Activated CD8-positive, alpha-beta T cell treated with anti-CD3 and anti-CD28 coated beads, Interleukin-2, amount 10 ng/mL, durations not matched to agents 7 days and 5 days (primary cell): ENCODE results near the gene HERPUD1. TPM values are rescaled to one million over a fixed set of nuclear protein-coding genes. Genes with fewer than 3 reads are reported as not detected.

Experiments
- ATAC-seq: fragments of 150-1000 bp; cut with Tn5 transposase; one replicate; pipeline ENCODE4 v1.10.0; 2021; ENCODE audit warnings: moderate library complexity
- CTCF ChIA-PET: fragments of 350-600 bp; sonication (Branson Sonifier 250); formaldehyde crosslinking; loops from one replicate; lab custom pipeline; 2021; ENCODE audit warnings: antibody characterized with exemption; lab: Charles Lee
- POLR2A ChIA-PET: fragments of 350-600 bp; sonication (Branson Sonifier 250); formaldehyde crosslinking; loops from one replicate; lab custom pipeline; 2021; ENCODE audit warnings: antibody characterized with exemption; lab: Charles Lee
- DNase-seq: peaks from one replicate; pipeline ENCODE4 v3.0.0-alpha.2; 2020
- H3K27ac Mint-ChIP-seq: one replicate; pipeline ENCODE4 v1.8.0; 2021; ENCODE audit warnings: mild to moderate bottlenecking, mixed read lengths
- H3K27me3 Mint-ChIP-seq: one replicate; pipeline ENCODE4 v1.8.0; 2021; ENCODE audit warnings: low read depth, mixed read lengths
- H3K36me3 Mint-ChIP-seq: one replicate; pipeline ENCODE4 v1.8.0; 2021; ENCODE audit warnings: low read depth, mixed read lengths
- H3K4me1 Mint-ChIP-seq: one replicate; pipeline ENCODE4 v1.8.0; 2021; ENCODE audit warnings: low read depth, mixed read lengths
- H3K4me3 Mint-ChIP-seq: one replicate; pipeline ENCODE4 v1.8.0; 2021; ENCODE audit warnings: mild to moderate bottlenecking, mixed read lengths
- H3K9me3 Mint-ChIP-seq: one replicate; pipeline ENCODE4 v1.8.0; 2022; ENCODE audit warnings: mixed read lengths; ENCODE audit not compliant: insufficient read depth
- total RNA-seq, 2 experiments: library from RNA; stranded (reverse); gene quantifications; one replicate each; pipeline ENCODE4 v1.2.3, GENCODE V29; 2021

Gene HERPUD1
- total RNA-seq, 2 experiments from 2014 or later, result 88.2 to 95.2 TPM

DNA sequence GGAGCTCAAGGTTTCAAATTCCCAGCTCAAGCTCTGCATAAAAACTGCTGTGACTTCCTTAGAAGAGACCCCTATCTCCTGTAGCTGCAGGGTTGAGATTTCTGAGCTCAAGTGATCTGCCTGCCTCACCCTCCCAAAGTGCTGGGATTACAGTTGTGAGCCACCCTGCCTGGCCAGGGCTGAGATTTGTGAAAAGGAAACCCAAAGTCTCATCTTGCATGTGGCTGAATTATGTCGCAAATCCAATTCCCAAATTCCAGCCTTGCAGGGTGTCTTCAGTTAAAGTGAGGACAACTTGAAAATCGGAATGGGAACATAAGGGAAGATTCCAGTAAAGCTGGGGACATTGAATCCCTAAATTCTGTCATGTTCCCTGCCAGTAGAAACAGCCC, 15.7 kb downstream of the HERPUD1 start:
- Mint-ChIP-seq H3K27ac (no peak overlapping the region), H3K4me3 (no peak overlapping the region)
- CTCF ChIA-PET, result interaction anchor here (0.8 to 1.8 kb wide), 5 partner anchors 15 to 154 kb away, joined by 3 to 10 read pairs (median 3); no protein-coding TSS in a partner anchor

DNA sequence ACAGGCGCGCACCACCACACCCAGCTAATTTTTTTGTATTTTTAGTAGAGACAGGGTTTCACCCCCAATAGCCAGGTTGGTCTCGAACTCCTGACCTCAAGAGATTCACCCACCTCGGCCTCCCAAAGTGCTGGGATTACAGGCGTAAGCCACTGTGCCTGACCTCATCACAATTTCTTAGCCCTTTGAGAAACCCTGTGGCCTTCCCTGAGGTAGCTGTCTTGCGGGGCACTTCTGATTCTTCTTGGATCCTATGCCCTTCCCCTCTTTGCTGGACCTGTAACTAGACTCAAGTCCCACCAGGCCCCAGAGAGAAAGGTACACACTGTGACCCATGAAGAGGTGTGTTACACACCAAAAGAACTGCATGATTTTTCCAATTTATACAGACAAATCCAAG, 16.3 kb downstream of the HERPUD1 start:
- H3K4me1 Mint-ChIP-seq, result peaks cover 27% of the 10 kb centered on the region
- CTCF ChIA-PET, result interaction anchor here (0.8 to 1.8 kb wide), 3 partner anchors 15 to 81 kb away, joined by 3 to 10 read pairs (median 3); no protein-coding TSS in a partner anchor
- POLR2A ChIA-PET, result interaction anchor here (1.0 kb wide), 1 partner anchor 17 kb away, joined by 5 read pairs; no protein-coding TSS in a partner anchor
- no peaks in the 10 kb centered on the region for H3K9me3 Mint-ChIP-seq
- DNase-seq (no peak), ATAC-seq (no peak)
- no peak overlapping the region for H3K4me3 Mint-ChIP-seq
- no peak overlapping the region for H3K27ac Mint-ChIP-seq
- no peaks in the 10 kb centered on the region for H3K27me3 Mint-ChIP-seq
- peaks cover 19% of the 10 kb centered on the region for H3K36me3 Mint-ChIP-seq

More for the DNA sequence above, 15.7 kb downstream of the HERPUD1 start:
- POLR2A ChIA-PET, result interaction anchor here (0.6 to 1.0 kb wide), 4 partner anchors 16 to 93 kb away, joined by 3 to 5 read pairs (median 3); partner anchors contain the start of gene NLRC5
- Mint-ChIP-seq H3K9me3 (no peaks in the 10 kb centered on the region), H3K36me3 (peaks cover 25% of the 10 kb centered on the region), H3K27me3 (no peaks in the 10 kb centered on the region), H3K4me1 (peaks cover 32% of the 10 kb centered on the region)
- no peak for DNase-seq
- no peak for ATAC-seq

DNA sequence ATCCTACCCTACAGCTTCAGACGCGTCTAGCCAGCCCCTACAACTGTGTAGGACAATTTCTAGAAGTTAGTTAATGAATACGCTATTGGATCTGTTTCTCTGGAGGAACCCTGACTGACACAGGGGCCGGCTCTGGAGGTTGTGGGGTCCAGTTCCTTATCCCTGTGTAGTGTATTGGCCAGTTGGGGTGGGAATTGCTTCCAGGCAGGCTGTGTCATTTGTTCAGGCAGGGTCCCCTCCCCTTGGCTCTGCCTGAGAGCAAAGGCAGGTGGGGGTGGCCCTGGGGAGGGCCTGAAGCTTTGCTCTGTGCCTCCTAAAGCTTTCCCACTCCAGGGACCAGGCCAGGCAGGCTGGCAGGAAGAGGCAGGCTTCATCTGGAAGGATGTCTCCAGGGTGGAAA, 18.1 kb downstream of the HERPUD1 start:
- DNase-seq (no peak), ATAC-seq (no peak)
- Mint-ChIP-seq H3K27me3 (no peaks in the 10 kb centered on the region), H3K4me1 (peaks cover 17% of the 10 kb centered on the region), H3K4me3 (no peak overlapping the region), H3K27ac (no peak overlapping the region), H3K36me3 (peaks cover 4% of the 10 kb centered on the region), H3K9me3 (no peaks in the 10 kb centered on the region)
- CTCF ChIA-PET, result interaction anchor here (0.6 to 6.5 kb wide), 10 partner anchors 8 to 160 kb away, joined by 3 to 63 read pairs (median 5); partner anchors contain the start of gene SLC12A3
- POLR2A ChIA-PET, result interaction anchor here (1.2 to 1.4 kb wide), 2 partner anchors 17 to 19 kb away, joined by 4 to 5 read pairs; no protein-coding TSS in a partner anchor

DNA sequence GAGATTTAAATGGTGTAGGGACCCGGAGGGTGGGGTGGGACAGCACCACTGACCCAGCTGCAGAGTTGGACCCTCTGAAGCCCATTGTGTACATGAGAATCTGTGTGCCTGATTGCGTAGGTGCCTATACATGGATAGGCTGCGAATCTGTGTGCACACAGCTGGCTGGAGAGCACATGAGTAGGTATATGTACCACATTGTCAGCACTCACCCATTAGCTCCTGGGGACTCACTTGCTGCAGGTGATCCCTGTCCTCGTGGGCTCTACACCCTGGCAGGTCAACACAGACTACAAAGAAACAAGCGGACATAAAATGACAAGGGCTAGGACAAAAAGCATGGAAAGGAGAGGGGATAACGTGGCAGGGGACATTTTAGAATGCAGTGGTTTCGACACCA, 18.5 kb downstream of the HERPUD1 start:
- Mint-ChIP-seq H3K4me3 (no peak overlapping the region), H3K4me1 (peaks cover 16% of the 10 kb centered on the region), H3K27ac (peak overlapping the region; percentile 4), H3K9me3 (no peaks in the 10 kb centered on the region), H3K27me3 (no peaks in the 10 kb centered on the region), H3K36me3 (peaks cover 3% of the 10 kb centered on the region)
- CTCF ChIA-PET, result interaction anchor here (0.6 to 6.5 kb wide), 13 partner anchors 8 to 274 kb away, joined by 3 to 63 read pairs (median 5); partner anchors contain the start of gene SLC12A3
- ATAC-seq (no peak), DNase-seq (no peak)
- POLR2A ChIA-PET, result interaction anchor here (0.8 to 1.4 kb wide), 3 partner anchors 17 to 87 kb away, joined by 4 to 5 read pairs (median 4); no protein-coding TSS in a partner anchor

DNA sequence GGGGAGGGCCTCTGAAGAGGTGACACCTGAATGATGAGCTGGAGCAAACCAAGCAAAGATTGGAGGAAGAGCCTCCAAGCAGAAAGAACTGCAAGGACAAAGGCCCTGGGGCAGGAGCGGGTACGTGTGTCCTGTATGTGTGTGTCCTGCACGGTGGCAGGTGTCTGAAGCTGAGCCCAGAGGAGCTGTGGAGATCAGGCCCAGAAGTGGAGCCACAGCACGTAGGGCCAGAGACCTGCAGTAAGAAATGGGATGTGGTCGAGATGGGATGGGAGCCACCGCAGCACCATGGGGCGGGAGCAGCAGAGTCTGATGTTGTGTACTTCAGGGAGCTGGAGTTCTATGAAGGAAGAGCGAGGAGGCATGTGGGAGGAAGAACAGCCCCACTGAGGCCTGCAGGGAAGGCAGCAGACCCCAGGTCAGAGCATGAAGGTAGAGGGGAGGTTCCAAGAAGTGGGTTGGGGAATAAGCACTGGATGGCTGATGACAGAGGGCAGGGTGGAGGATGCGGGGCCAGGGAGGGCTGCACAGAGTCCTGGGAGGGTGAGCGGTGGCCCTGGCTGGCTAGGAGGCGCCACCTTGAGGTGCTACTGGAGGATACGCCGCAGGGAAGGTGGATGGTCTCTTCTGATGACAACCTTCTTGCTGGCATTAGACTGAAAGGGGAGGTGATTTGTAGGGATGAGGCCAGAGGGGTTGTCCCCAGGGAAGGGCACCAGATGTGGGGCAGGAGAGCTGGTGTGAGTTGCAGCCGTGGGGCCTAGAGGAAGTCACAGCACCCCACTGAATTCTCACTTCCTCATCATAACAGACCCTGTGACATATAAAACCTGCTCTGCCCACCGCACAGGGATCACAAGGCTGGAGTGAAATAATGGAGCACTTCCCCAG, 19.2 kb downstream of the HERPUD1 start:
- peaks cover 16% of the 10 kb centered on the region for H3K4me1 Mint-ChIP-seq
- H3K36me3 Mint-ChIP-seq, result peaks cover 3% of the 10 kb centered on the region
- H3K9me3 Mint-ChIP-seq, result no peaks in the 10 kb centered on the region
- no peak overlapping the region for H3K4me3 Mint-ChIP-seq
- peaks cover under 1% of the 10 kb centered on the region for H3K27me3 Mint-ChIP-seq
- H3K27ac Mint-ChIP-seq, result peak overlapping the region; percentile 18
- DNase-seq (peak; percentile 75), ATAC-seq (peak; percentile 82)
- POLR2A ChIA-PET, result interaction anchor here (0.6 to 3.0 kb wide), 4 partner anchors 9 to 721 kb away, joined by 3 to 12 read pairs (median 4); partner anchors contain the start of gene HERPUD1
- CTCF ChIA-PET, result interaction anchor here (0.5 to 6.5 kb wide), 26 partner anchors 7 to 375 kb away, joined by 3 to 63 read pairs (median 4); partner anchors contain the start of genes NLRC5 and SLC12A3

DNA sequence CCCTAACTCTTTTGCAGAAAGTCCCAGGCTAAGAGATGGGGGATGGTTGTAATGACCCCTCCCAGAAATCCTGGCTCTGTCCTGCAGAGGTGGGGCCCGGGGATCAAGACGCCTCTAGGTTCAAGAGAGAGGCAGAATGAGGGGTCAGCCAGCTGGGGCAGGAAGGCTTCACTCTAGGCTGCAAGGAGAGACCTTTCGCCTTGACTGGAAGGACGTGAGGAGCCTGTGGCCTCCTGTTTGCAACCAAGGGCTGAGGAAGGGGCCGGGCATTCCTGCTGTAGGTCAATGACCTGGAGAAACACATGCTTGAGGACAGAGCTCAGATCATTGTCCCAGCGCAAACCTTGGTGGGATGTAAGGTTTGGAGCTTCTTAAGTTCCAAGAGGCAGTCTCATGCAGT, 21.1 kb downstream of the HERPUD1 start:
- no peaks in the 10 kb centered on the region for H3K36me3 Mint-ChIP-seq
- ATAC-seq (no peak), DNase-seq (no peak)
- ChIA-PET CTCF (interaction anchor here (1.3 to 6.5 kb wide), 7 partner anchors 9 to 160 kb away, joined by 4 to 63 read pairs (median 33); partner anchors contain the start of gene SLC12A3), POLR2A (interaction anchor here (3.0 kb wide), 1 partner anchor 21 kb away, joined by 12 read pairs; the partner anchor contains the start of gene HERPUD1)
- no peak overlapping the region for H3K27ac Mint-ChIP-seq
- H3K9me3 Mint-ChIP-seq, result no peaks in the 10 kb centered on the region
- peaks cover 16% of the 10 kb centered on the region for H3K4me1 Mint-ChIP-seq
- peaks cover 2% of the 10 kb centered on the region for H3K27me3 Mint-ChIP-seq
- H3K4me3 Mint-ChIP-seq, result no peak overlapping the region

DNA sequence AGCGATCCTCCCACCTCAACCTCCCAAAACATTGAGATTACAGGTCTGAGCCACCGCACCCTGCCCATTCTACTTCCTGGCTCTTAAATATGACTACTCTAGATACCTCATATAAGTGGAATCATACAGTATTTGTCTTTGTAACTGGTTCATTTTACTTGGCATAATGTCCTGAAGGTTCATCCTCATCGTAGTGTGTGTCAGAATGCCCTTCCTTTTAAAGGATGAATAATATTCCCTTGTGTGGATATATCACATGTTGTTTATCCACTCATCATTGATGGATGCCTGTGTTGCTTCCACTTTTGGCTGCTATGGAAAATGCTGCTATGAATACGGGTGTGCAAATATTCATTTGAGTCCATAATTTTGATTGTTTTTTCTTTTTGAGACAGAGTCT, 24.1 kb downstream of the HERPUD1 start:
- DNase-seq (no peak), ATAC-seq (no peak)
- Mint-ChIP-seq H3K27me3 (peaks cover 5% of the 10 kb centered on the region), H3K4me3 (no peak overlapping the region), H3K9me3 (no peaks in the 10 kb centered on the region), H3K4me1 (peaks cover 7% of the 10 kb centered on the region), H3K36me3 (no peaks in the 10 kb centered on the region), H3K27ac (no peak overlapping the region)
- ChIA-PET CTCF (interaction anchor here (0.7 to 6.5 kb wide), 2 partner anchors 8 to 11 kb away, joined by 3 to 63 read pairs; no protein-coding TSS in a partner anchor), POLR2A (no interaction called here)

DNA sequence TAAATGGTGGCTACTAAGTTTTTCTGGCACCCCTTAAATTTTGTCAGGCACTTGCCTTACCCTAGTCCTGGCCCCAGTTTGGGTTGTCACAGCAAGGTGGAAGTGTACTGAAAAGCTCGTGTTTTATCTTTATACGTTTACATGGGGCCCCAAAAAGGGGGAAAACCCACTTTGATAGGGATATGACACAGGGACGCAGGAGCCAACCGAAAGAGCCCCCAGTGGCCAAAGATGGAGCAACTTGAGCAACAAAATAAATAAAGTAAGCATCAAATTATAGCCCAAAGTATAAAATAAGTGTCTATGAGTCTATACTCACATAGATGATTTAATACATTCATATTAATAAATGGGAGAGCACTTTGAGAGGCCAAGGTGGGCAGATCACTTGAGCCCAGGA, 24.8 kb downstream of the HERPUD1 start:
- DNase-seq (no peak), ATAC-seq (no peak)
- CTCF ChIA-PET, result interaction anchor here (0.7 to 1.0 kb wide), 2 partner anchors 9 to 11 kb away, joined by 3 read pairs; no protein-coding TSS in a partner anchor
- Mint-ChIP-seq H3K4me3 (no peak overlapping the region), H3K36me3 (no peaks in the 10 kb centered on the region), H3K9me3 (no peaks in the 10 kb centered on the region), H3K27ac (no peak overlapping the region), H3K4me1 (peaks cover under 1% of the 10 kb centered on the region), H3K27me3 (peaks cover 5% of the 10 kb centered on the region)
- POLR2A ChIA-PET, result interaction anchor here (0.8 kb wide), 1 partner anchor 18 kb away, joined by 4 read pairs; no protein-coding TSS in a partner anchor

DNA sequence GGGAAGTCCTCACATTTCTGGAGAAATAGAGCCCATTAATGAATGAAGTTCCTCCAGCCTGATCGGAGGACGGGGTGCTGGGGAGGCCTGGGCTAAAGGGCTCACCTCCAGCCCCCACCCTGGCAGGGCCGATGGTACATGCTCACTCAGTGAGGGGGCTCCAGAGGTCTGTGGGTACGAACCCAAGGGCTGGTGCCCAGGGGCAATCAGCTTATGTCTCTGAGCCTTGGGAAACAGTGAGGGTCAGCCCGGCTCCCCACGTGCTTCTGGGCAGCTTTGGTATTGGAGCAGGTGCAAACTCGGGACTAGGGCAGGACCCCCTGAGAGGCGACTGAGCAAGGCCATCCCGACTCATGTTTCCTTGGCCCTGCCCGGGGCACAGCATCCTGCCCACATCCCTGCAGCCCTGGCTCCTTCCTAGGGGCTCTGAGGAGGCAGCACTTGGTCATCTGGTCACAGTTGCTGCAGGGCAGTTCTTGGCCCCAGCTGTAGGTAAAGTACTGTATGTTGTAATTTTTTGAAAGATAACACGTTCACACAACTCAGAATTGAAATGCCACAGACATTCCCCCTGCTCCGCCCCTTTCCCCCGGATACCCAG, 28.8 kb downstream of the HERPUD1 start:
- no peak overlapping the region for H3K4me3 Mint-ChIP-seq
- POLR2A ChIA-PET, result interaction anchor here (0.5 kb wide), 1 partner anchor 72 kb away, joined by 4 read pairs; no protein-coding TSS in a partner anchor
- H3K36me3 Mint-ChIP-seq, result no peaks in the 10 kb centered on the region
- H3K9me3 Mint-ChIP-seq, result no peaks in the 10 kb centered on the region
- peaks cover 5% of the 10 kb centered on the region for H3K27me3 Mint-ChIP-seq
- no peak overlapping the region for H3K27ac Mint-ChIP-seq
- ATAC-seq, result no peak
- DNase-seq, result no peak
- peaks cover 16% of the 10 kb centered on the region for H3K4me1 Mint-ChIP-seq
- CTCF ChIA-PET, result interaction anchor here (6.1 kb wide), 1 partner anchor 80 kb away, joined by 89 read pairs; no protein-coding TSS in a partner anchor

DNA sequence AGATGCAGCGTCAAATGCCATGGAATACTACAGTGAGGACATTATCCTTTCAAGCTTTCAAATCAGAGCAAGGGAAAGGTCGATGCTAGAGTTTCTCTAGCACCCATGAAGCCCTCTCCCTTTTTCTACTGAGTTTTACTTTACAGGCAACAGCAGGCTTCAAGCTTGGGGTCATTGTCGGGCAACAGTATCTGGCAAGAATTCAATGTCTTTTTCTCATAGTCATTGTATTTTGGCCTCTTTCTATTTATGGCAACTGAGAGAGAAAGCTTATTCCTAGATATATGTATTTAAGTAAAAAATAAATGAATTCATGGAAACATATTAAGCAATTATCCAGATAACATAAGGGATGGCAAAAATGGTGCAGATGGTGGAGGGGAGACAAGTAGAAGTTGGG, 29.4 kb downstream of the HERPUD1 start:
- POLR2A ChIA-PET, result interaction anchor here (1.5 kb wide), 2 partner anchors 16 to 30 kb away, joined by 3 to 8 read pairs; no protein-coding TSS in a partner anchor
- Mint-ChIP-seq H3K9me3 (no peaks in the 10 kb centered on the region), H3K4me3 (no peak overlapping the region), H3K27ac (no peak overlapping the region), H3K4me1 (peaks cover 22% of the 10 kb centered on the region), H3K36me3 (no peaks in the 10 kb centered on the region), H3K27me3 (peaks cover 2% of the 10 kb centered on the region)
- DNase-seq (no peak), ATAC-seq (no peak)
- CTCF ChIA-PET, result interaction anchor here (1.3 to 6.1 kb wide), 2 partner anchors 9 to 80 kb away, joined by 3 to 89 read pairs; no protein-coding TSS in a partner anchor
